GM12878 (cell line): Measurements from ENCODE around the gene TUBD1. TPM values are rescaled to one million over a fixed set of nuclear protein-coding genes. Genes with fewer than 3 reads are reported as not detected.

Experiments
- ATAC-seq: fragments of 200-7000 bp; cut with Tn5 transposase; 3 replicates; pipeline ENCODE4 v1.9.1; 2020; ENCODE audit warnings: mild to moderate bottlenecking, moderate library complexity
- BruUV-seq: library from RNA; stranded (reverse); fragments of 400-500 nt; replicated peaks from 2 replicates; lab custom pipeline; 2021; lab: Mats Ljungman, UMichigan
- CTCF ChIA-PET: fragments of 300-600 bp; sonication (Branson Sonifier 250); formaldehyde crosslinking; extraction: SDS; loops from one replicate; lab custom pipeline; 2021; ENCODE audit warnings: inconsistent platforms; lab: Yijun Ruan, JAX
- POLR2A ChIA-PET: fragments of 350-600 bp; formaldehyde crosslinking; extraction: SDS; loops from one replicate; lab custom pipeline; 2021; ENCODE audit warnings: inconsistent platforms; lab: Charles Lee
- RAD21 ChIA-PET: fragments of 300-600 bp; sonication (Branson Sonifier 250); formaldehyde crosslinking; loops from one replicate; lab custom pipeline; 2023; ENCODE audit warnings: antibody characterized with exemption; ENCODE audit not compliant: unreplicated experiment; lab: Charles Lee
- SMC1A ChIA-PET: fragments of 300-600 bp; sonication (Branson Sonifier 250); formaldehyde crosslinking; loops from one replicate; lab custom pipeline; 2023; ENCODE audit not compliant: unreplicated experiment, uncharacterized antibody; lab: Charles Lee
- DNase-seq: peaks from one replicate; pipeline ENCODE4 v3.0.0-alpha.2; 2011; ENCODE audit warnings: low read depth, low spot score
- FAIRE-seq: peaks from 3 replicates; lab custom pipeline; 2011; peaks lifted over from hg19 to GRCh38; lab: Jason Lieb, UNC
- H2AFZ ChIP-seq: 2 replicates; pipeline ENCODE4 v1.6.0; 2011; ENCODE audit warnings: low read depth, low read length, control low read depth; ENCODE audit not compliant: control insufficient read depth
- H3K27ac ChIP-seq: 2 replicates; pipeline ENCODE4 v1.5.1; 2011; ENCODE audit warnings: control low read depth; ENCODE audit not compliant: control insufficient read depth, insufficient read depth
- H3K27me3 ChIP-seq, 2 experiments: replicated peaks in 1 of 2; 2 replicates each; pipeline versions ENCODE4 v1.6.0 to v1.6.1; 2011; ENCODE audit warnings: low read length in 1 of 2; ENCODE audit not compliant: control insufficient read depth in 2 of 2, insufficient read depth in 2 of 2
- H3K36me3 ChIP-seq, 2 experiments: 2 replicates each; pipeline ENCODE4 v1.5.1; 2011; ENCODE audit warnings: low read length in 1 of 2; ENCODE audit not compliant: control insufficient read depth in 2 of 2, insufficient read depth in 2 of 2
- H3K4me1 ChIP-seq: 2 replicates; pipeline ENCODE4 v1.6.1; 2011; ENCODE audit warnings: mild to moderate bottlenecking, low read length, moderate library complexity, mixed read lengths; ENCODE audit not compliant: control insufficient read depth, insufficient read depth
- H3K4me2 ChIP-seq: 2 replicates; pipeline ENCODE4 v1.6.0; 2011; ENCODE audit warnings: control low read depth; ENCODE audit not compliant: control insufficient read depth, insufficient read depth
- H3K4me3 ChIP-seq: fragments of 200-600 bp; sonication (generic); 2 replicates; pipeline ENCODE4 v1.5.1; 2016
- H3K79me2 ChIP-seq: 2 replicates; pipeline ENCODE4 v1.6.0; 2011; ENCODE audit warnings: low read length; ENCODE audit not compliant: control insufficient read depth, insufficient read depth
- H3K9ac ChIP-seq: 2 replicates; pipeline ENCODE4 v1.8.0; 2011; ENCODE audit warnings: low read length, control low read depth, mixed read lengths; ENCODE audit not compliant: control insufficient read depth, insufficient read depth
- H3K9me3 ChIP-seq: replicated peaks from 3 replicates; pipeline ENCODE4 v1.5.1; 2011; ENCODE audit warnings: mild to moderate bottlenecking, low read length; ENCODE audit not compliant: control insufficient read depth, insufficient read depth
- H4K20me1 ChIP-seq: 2 replicates; pipeline ENCODE4 v1.6.0; 2011; ENCODE audit not compliant: control insufficient read depth, insufficient read depth
- NFXL1 ChIP-seq: fragments of 450-650 bp; IDR thresholded peaks from 2 replicates; pipeline ENCODE4 v1.6.1; 2017; ENCODE audit warnings: antibody characterized with exemption, mild to moderate bottlenecking, borderline replicate concordance
- RBBP5 ChIP-seq: fragments of 200-600 bp; sonication (generic); conservative IDR thresholded peaks from 2 replicates; pipeline ENCODE4 v1.6.1; 2016
- TBL1XR1 ChIP-seq: IDR thresholded peaks from 2 replicates; pipeline ENCODE4 v1.6.1; 2012; ENCODE audit warnings: low read depth, low read length, improper control_type of control experiment
- WGBS: methylation state at CpG from one replicate; pipeline ENCODE4 v1.1.6; 2016; ENCODE audit warnings: low lambda C conversion rate; ENCODE audit not compliant: insufficient replicate concordance, insufficient coverage; ENCODE audit errors: missing lambda C conversion rate; 5-methylcytosine and 5-hydroxymethylcytosine counted together
- in situ Hi-C: fragments of 300-500 bp; cut with MboI; formaldehyde crosslinking; loops from 9 replicates; pipeline ENCODE4 v1.14.3; 2018; ENCODE audit warnings: mixed read lengths
- intact Hi-C: fragments of 100-400 bp; cut with micrococcal nuclease; formaldehyde crosslinking; loops from one replicate; pipeline ENCODE4 v1.14.2; 2022; ENCODE audit not compliant: unreplicated experiment
- polyA plus RNA-seq, 11 experiments: library from polyadenylated mRNA; depleted of rRNA in 4 of 11; unstranded in 6 of 11; stranded (reverse) in 5 of 11; fragments of >200 nt; fragmentation: Nextera tagmentation in 4 of 11; fragmentation: Illumina TruSeq in 1 of 11; extraction: Ambion mirVana in 4 of 11; extraction: Trizol in 1 of 11; gene quantifications; 1 replicate in 1 of 11; 2 replicates in 10 of 11; pipeline versions ENCODE4 v1.2.1 to v1.2.3, GENCODE V29; 2011 to 2016; ENCODE audit warnings: inconsistent platforms in 2 of 11, missing spikeins in 2 of 11, low read depth in 1 of 11
- total RNA-seq, 4 experiments: library from RNA; depleted of rRNA in 3 of 4; stranded (reverse); fragments of >200 nt in 3 of 4; fragmentation: Illumina TruSeq in 1 of 4; extraction: Trizol in 1 of 4; gene quantifications; 2 replicates each; pipeline versions ENCODE4 v1.2.1 to v1.2.3, GENCODE V29; 2013 to 2021

TUBD1 gene
- total and polyA plus RNA-seq, 10 of the 15 experiments (the other 5 are each of a cell fraction or from before 2014, with no cell fraction given) = 5.3 to 10.8 (median 8.3) TPM

- no peak for FAIRE-seq
- ChIA-PET SMC1A (interaction anchor here (0.6 to 2.1 kb wide), 22 partner anchors 13 to 336 kb away, joined by 3 to 18 read pairs (median 5); partner anchors contain the start of gene TUBD1), POLR2A (interaction anchor here (0.7 to 2.2 kb wide), 9 partner anchors 9 to 126 kb away, joined by 3 to 27 read pairs (median 3); no protein-coding TSS in a partner anchor), RAD21 (interaction anchor here (0.6 to 3.7 kb wide), 14 partner anchors 11 to 547 kb away, joined by 3 to 24 read pairs (median 5); no protein-coding TSS in a partner anchor), CTCF (interaction anchor here (0.6 to 3.1 kb wide), 18 partner anchors 13 to 215 kb away, joined by 3 to 25 read pairs (median 6); partner anchors contain the start of genes PTRH2 and VMP1)
- in situ Hi-C loops = no loop called here
- no TSS peak for BruUV-seq
- Histone ChIP-seq H3K79me2 (no peaks in the 10 kb centered on the region), H3K4me3 (no peak overlapping the region), H3K36me3 (no peaks in the 10 kb centered on the region), H3K27ac (no peak overlapping the region), H3K9ac (no peak overlapping the region), H3K4me2 (no peak overlapping the region), H3K4me1 (0 out of 2 replicates have a peak, but pooled peaks cover 2% of the 10 kb centered on the region), H2AFZ (no peak overlapping the region), H3K9me3 (no peaks in the 10 kb centered on the region), H4K20me1 (no peaks in the 10 kb centered on the region), H3K27me3 (no peaks in the 10 kb centered on the region)
- no peak for TF ChIP-seq TBL1XR1
- no peak for TF ChIP-seq RBBP5
- TF ChIP-seq NFXL1 = peak; percentile 73; the same call in 1 of the 2 replicates
- 96% methylated on average over 5 of the region's 5 CpGs for WGBS
- DNase-seq = no peak
- intact Hi-C loops = no loop called here
- no peak for ATAC-seq
Measured at GRCh38 chr17:59858167-59858816, 34.5 kb downstream of the TUBD1 start.
